Suprapubic skin (tissue), 4 donors: ENCODE results near the gene EMID1.

Experiments
- EP300 ChIP-seq: sonication (generic); formaldehyde crosslinking; IDR thresholded peaks from one replicate; pipeline ENCODE4 v1.6.1; 2017; ENCODE audit warnings: antibody characterized with exemption
- POLR2A ChIP-seq, 2 donors: fragments of 450-650 bp; IDR thresholded peaks; one replicate each; pipeline ENCODE4 v1.6.1; 2017; ENCODE audit warnings: antibody characterized with exemption in 2 of 2, mild to moderate bottlenecking in 2 of 2, moderate library complexity in 2 of 2
- POLR2AphosphoS5 ChIP-seq, 3 donors: sonication (generic); formaldehyde crosslinking; IDR thresholded peaks; one replicate each; pipeline ENCODE4 v1.6.1; 2017; ENCODE audit warnings: antibody characterized with exemption in 3 of 3
- TF ChIP-seq, protein P1 (sequence below), 2 donors: fragments of 200-600 bp in 1 of 2; fragments of 450-650 bp in 1 of 2; sonication (generic) in 1 of 2; IDR thresholded peaks; one replicate each; pipeline ENCODE4 v1.5.1; 2016 to 2019; ENCODE audit warnings: antibody characterized with exemption in 2 of 2, mild to moderate bottlenecking in 1 of 2, moderate library complexity in 1 of 2

DNA sequence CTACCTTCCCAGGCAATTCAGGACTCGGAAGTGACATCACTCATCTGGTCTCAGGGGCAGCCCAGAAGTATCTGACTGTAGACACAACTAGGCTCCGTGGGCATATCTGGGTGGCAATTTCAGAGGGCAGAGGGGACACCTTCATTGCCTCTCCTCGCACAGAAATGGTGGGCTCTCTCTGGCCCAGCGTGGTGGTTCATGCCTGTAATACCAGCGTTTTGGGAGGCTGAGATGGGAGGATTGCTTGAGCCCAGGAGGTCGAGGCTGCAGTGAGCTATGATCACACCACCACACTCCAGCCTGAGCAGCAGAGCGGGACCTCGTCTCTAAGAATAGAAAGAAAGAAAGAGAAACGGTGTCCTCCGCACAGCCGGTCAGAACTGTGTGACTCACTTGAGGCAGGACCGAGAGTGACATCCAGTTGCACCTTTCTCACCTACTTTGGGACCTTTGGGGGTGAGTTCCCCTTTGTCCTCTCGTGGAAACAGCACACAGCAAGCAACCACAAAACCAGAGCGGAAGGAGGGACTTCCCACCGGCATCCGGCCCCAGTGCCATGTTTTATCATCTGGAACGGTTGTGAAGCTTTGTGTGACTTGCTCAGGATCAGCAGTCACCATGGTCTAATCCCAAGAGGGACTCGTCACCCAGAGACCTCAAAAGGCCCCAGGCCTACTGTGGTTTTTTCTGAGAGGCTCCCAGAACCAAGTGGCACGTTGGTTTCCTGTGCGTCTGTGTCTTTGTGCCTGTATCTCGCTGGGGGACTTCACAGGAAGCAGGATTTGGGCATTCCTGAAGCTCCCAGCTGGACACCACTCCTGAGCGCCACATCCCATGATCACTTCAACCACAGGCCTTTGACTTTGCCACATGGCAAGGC is 38.4 kb upstream of the EMID1 start:
- TF ChIP-seq, protein P1, sequence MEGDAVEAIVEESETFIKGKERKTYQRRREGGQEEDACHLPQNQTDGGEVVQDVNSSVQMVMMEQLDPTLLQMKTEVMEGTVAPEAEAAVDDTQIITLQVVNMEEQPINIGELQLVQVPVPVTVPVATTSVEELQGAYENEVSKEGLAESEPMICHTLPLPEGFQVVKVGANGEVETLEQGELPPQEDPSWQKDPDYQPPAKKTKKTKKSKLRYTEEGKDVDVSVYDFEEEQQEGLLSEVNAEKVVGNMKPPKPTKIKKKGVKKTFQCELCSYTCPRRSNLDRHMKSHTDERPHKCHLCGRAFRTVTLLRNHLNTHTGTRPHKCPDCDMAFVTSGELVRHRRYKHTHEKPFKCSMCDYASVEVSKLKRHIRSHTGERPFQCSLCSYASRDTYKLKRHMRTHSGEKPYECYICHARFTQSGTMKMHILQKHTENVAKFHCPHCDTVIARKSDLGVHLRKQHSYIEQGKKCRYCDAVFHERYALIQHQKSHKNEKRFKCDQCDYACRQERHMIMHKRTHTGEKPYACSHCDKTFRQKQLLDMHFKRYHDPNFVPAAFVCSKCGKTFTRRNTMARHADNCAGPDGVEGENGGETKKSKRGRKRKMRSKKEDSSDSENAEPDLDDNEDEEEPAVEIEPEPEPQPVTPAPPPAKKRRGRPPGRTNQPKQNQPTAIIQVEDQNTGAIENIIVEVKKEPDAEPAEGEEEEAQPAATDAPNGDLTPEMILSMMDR (IDR thresholded peaks at IDR 0.05) = no peak
- TF ChIP-seq EP300 = no peak
- no peak for TF ChIP-seq POLR2AphosphoS5 (IDR thresholded peaks at IDR 0.05)
- no peak for TF ChIP-seq POLR2A (IDR thresholded peaks at IDR 0.05)
